Activated CD4-positive, CD25-positive, alpha-beta regulatory T cell treated with anti-CD3 and anti-CD28 coated beads, Interleukin-2, amount 50 U/mL, for 16 hours (primary cell): ENCODE data around the gene TRAF1.

Experiments
- DNase-seq: peaks from one replicate; pipeline ENCODE4 v3.0.0-alpha.2; 2020; ENCODE audit warnings: low read depth, low spot score

Gene TRAF1

GRCh38 chr9:120869360-120869687, 57.3 kb downstream of the TRAF1 start:
- DNase-seq = no peak

DNA sequence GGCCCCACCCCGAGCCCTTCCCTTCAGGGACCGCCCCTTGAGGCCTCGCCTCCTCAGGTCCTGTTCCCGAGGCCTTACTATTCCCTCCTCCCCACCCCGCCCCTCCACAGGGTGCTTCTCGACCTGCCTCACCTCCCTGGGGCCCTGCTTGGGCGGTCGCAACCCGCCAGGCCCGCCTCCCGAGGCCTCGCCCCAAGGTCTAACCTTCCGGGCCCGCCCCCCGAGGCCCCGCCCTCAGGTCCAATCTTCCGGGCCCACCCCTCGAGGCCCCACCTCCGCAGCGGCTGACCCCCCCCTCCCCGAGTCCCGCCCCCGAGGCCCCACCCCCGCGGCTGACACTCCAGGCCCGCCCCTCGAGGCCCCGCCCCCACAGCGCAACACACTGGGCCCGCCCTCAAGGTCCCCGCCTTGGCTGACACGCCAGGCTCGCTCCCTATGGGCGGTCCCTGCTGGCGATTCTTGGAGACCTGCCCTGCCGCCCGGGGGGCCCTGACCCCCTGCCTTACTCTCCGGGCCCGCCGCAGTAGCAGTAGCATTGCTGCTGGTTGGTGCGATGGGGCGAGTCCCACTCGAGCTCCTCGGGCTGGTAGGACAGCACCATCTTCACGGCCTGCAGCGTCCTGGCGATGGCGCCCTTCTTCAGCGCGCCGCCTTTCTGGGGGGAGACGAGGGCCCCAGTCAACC, 57.8 kb downstream of the TRAF1 start:
- peak; percentile 94 for DNase-seq

- DNase-seq = no peak
These were observed 58.3 kb downstream of the TRAF1 start for GRCh38 chr9:120868339-120868675.

GRCh38 chr9:120867676-120868338, 58.8 kb downstream of the TRAF1 start:
- DNase-seq = no peak

- DNase-seq = no peak
These were observed 59.9 kb downstream of the TRAF1 start for GRCh38 chr9:120866651-120867050.

DNA sequence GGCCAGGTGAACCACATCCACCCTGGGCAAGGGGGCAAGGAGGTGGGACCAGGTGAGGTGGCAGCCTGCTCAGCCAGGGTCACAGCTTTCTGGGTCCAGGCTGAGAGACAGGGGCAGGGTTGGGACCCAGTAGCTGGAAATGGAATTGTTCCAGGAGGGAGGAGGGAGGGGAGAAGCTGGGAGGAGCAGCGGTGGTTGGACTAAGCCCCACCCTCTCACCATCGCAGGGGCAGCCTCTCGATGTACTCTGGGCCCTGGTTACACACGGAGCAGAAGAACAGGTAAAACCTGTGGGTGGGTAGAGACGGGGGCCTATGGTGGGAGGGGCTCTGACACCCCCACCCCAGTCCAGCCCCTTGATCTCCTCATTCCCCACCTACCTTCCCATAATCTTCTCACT, 60.8 kb downstream of the TRAF1 start:
- DNase-seq = no peak

- no peak for DNase-seq
These were observed 61.4 kb downstream of the TRAF1 start for GRCh38 chr9:120865176-120865575.

DNA sequence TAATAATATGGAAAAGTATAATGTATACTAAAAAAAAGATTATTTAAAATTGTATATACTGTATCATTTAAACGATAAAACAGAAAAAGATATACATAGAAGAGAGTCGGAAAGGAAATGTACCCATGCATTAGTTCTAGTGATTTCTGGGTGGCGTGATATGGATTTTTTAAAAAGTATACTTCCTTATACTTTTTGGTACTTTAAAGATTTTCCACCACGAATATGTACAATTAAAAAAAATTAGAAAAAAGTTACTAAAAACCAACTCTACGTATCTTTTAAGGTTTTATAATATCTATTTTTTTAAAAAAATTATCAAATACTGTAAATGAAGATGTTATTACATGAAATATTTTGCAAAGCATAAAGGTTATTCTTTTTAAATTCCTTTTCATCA, 61.9 kb downstream of the TRAF1 start:
- DNase-seq = no peak

GRCh38 chr9:120863833-120864232, 62.8 kb downstream of the TRAF1 start:
- DNase-seq = no peak

DNA sequence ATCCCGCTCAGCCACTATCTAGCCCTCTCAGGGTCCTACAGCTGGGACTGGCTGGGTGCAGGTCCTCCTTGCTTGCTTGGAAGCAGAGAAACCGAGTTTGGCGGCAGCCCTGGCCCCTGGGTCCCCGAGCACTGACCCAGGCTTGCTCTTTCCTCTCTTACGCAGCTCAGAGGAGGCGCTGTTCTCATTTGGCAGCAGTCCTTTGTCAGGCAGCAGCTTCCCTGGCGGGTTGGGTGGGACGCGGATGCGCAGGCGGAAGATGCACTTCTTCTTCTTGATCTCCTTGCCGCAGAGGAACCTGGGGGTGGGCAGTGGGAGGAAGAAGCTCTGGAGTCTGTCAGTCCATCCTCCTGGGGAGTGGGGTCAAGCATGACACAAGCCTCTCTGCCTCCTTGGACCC, 64.1 kb downstream of the TRAF1 start:
- DNase-seq = no peak

GRCh38 chr9:120861935-120862334, 64.7 kb downstream of the TRAF1 start:
- no peak for DNase-seq

DNA sequence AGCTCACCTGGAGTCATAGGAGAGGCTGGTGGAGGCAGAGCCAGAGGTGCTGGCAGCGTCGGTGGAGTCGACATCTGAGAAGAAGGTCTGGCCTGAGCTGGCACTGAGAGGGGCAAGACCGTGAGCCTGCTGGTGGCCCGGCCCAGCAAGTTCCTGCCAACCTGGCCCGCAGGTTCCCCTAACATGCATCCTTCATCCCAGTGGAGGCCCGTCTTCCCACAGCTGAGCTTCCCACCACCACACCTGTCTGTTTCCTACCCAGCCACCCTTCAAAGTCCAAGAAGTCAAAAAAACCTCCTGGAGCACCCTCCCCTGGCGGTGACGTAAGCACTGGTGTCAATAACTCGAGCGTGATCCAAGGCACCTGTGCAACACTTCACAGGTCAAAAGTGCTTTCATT, 66.5 kb downstream of the TRAF1 start:
- no peak for DNase-seq

- no peak for DNase-seq
These were observed 67.2 kb downstream of the TRAF1 start for GRCh38 chr9:120859361-120859760.

DNA sequence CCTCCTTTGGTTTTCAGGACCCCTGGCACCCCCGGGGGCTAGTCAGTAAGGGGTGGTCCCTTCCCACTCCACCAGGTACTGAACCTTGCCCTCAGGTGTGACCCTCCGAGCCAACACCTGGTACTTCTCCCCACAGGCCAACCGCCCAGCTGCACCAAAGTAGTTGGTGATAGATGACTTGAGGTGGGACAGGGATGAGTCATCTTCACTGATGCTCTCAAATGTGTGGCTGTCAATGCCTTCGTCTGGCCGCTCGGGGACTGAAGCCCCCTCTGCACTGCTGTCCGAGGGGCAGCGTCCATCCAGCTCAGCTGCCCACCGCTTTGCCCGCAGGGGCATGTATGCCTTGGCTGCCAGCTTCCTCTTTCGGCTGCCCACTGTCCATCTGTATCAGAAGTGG, 68.7 kb downstream of the TRAF1 start:
- DNase-seq = no peak

DNA sequence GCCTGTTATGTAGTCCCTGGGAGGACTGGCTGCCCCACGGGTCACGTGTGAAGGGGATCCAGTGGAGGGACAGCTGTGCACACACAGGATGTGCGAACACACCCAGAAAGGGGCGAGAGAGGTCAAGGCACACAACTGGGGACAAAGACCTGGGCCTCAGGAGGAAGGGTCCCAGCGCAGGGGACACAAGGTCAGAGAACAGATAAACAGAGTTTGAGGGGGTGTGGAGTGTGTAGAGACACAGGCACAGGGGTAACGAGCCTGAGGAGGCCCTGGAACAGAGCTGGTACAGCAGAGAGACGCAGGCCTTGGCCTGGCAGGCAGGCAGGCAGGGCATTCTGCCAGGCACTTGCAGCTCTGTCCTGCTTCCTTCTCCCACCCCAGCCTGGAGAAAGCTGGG, 69.1 kb downstream of the TRAF1 start:
- DNase-seq = no peak

- no peak for DNase-seq
These were observed 69.9 kb downstream of the TRAF1 start for GRCh38 chr9:120856700-120857099.

DNA sequence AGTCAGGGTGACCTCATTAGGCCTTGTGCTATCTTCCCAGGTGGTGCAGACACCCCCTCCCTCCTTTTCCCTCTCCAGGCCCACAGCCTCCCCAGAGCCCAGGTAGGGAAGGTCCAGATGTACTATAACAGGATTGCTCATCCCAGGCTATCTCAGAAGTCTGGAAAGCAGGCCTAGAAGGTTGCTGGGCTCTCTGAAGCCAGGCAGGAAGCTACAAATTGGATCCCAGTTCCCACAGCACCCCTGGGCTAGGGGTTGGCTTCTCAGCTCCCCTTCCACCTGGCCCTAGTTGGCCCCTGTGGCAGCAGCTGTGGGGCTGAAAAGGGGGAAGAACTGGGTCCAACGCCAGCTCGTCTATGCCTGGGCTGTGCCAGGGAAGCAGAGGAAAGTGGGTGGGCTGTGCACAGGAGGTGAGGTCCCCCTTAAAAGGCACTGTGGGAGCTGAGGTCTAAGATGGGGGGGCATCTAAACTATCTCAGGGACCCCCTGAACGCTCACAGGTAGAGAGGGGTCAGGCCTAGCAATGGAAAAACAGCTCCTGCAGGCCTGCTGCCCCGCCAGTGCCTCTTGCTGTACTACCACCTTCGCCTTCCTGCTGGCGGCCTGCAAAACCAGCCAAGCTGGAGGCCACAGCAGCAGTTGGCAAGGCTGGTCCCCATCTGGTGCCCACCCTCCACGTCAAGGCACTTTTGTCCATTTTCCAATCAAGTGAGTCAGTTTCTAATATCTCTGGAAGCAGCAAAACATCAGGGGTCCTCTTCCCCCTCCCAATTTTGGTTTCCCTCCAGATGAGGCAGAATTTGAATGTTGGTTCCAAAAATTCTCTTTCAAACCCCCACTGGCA, 70.5 kb downstream of the TRAF1 start:
- DNase-seq = no peak

DNA sequence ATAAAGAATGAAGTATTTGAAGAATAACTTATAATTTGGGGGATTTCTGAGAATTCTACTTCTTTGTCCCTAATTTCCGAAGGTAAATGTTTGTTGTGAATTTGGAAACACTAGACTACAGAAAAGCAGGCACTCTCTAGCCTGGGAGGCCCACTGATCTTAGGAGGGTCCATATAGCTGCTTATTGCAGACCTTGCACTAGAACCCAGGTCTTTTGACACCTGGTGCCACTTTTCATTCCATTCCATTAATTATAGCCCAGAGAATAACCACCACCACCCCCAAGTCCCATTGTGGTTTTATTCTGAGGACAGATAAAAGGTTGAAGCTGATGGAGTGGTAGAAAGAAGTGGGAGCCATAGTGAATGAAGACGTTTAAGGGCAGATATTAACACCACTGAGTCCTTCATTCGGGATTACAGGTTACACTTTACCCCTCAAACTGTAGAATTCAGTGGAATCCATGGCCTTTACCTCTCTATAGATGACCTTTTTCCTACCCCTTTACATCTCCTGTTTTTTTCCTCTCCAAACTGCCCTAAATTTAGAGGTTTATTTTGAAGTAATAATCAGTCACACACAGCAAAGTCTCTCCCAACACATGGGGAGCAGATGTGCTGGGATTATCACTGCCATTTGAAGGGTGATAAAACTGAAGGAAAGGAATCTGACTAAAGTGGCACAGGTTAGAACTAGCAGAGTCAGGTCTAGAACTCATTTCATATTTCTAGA, 71.8 kb downstream of the TRAF1 start:
- DNase-seq = no peak

DNA sequence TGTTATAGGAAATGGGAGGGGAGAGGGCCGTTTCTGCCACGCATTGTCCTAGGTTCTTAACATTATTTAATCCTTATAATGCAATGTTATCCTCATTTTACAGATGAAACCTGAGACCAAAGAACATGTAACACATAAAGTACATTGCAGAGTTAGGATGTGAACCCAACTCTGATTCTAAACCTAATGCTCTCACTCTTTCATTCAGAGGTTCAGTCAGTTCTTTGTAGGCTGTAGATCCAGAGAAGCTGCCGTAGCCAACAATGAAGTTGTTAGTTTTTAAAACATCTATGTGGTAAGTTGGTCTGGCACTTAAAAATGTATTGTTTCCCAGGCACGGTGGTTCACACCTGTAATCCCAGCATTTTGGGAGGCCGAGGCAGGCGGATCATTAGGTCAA, 73.4 kb downstream of the TRAF1 start:
- DNase-seq = no peak
